Gastrocnemius medialis (tissue), 4 donors: ENCODE results near the gene NADSYN1. TPM values are rescaled to one million over a fixed set of nuclear protein-coding genes. Genes with fewer than 3 reads are reported as not detected.

Source experiments
- ATAC-seq, 2 donors: fragments of 150-250 bp; one replicate each; pipeline ENCODE4 v1.9.1; 2016
- DNase-seq, 2 donors: peaks; one replicate each; pipeline ENCODE4 v3.0.0-alpha.2; 2019
- H3K27ac ChIP-seq, 4 donors: fragments of 200-600 bp; sonication (generic); 1 replicate in 1 of 4; 2 replicates in 3 of 4; pipeline ENCODE4 v1.5.1; 2016 to 2018; ENCODE audit warnings: mild to moderate bottlenecking in 2 of 4, moderate library complexity in 1 of 4
- H3K27me3 ChIP-seq, 3 donors: fragments of 200-600 bp; sonication (generic) in 2 of 3; 1 replicate in 1 of 3; 2 replicates in 2 of 3; pipeline versions ENCODE4 v1.5.1 to v1.6.0; 2016 to 2019; ENCODE audit warnings: mild to moderate bottlenecking in 1 of 3, moderate library complexity in 1 of 3
- H3K36me3 ChIP-seq, 2 donors: fragments of 200-600 bp; sonication (generic) in 1 of 2; one replicate each; pipeline ENCODE4 v1.5.1; 2017 to 2018
- H3K4me1 ChIP-seq, 2 donors: fragments of 200-600 bp; sonication (generic) in 1 of 2; one replicate each; pipeline ENCODE4 v1.5.1; 2016 to 2017; ENCODE audit warnings: mild to moderate bottlenecking in 2 of 2
- H3K4me3 ChIP-seq, 4 donors: fragments of 200-600 bp; sonication (generic) in 3 of 4; 1 replicate in 1 of 4; 2 replicates in 3 of 4; pipeline ENCODE4 v1.5.1; 2016 to 2019; ENCODE audit warnings: mild to moderate bottlenecking in 2 of 4
- H3K9me3 ChIP-seq, 3 donors: fragments of 200-600 bp; sonication (generic) in 2 of 3; 1 replicate in 1 of 3; 2 replicates in 2 of 3; pipeline ENCODE4 v1.5.1; 2016 to 2019
- CTCF ChIP-seq, 5 experiments: fragments of 450-650 bp in 3 of 5; fragments of 200-600 bp in 2 of 5; sonication (generic) in 2 of 5; IDR thresholded peaks in 4 of 5; conservative IDR thresholded peaks in 1 of 5; 1 replicate in 4 of 5; 2 replicates in 1 of 5; pipeline ENCODE4 v1.5.1; 2016 to 2019; ENCODE audit warnings: antibody characterized with exemption in 5 of 5, mild to moderate bottlenecking in 3 of 5, moderate library complexity in 3 of 5
- POLR2A ChIP-seq, 2 donors: fragments of 450-650 bp; IDR thresholded peaks; one replicate each; pipeline ENCODE4 v1.6.1; 2017; ENCODE audit warnings: antibody characterized with exemption in 2 of 2, mild to moderate bottlenecking in 2 of 2, moderate library complexity in 2 of 2
- in situ Hi-C, 4 donors: fragments of 200-750 bp; cut with MboI; loops; one replicate each; pipeline versions ENCODE4 v1.15.0 to v1.8.0; 2017; ENCODE audit warnings: low sequenced_read_pairs in 4 of 4
- intact Hi-C: fragments of 100-400 bp; cut with DNase I; formaldehyde crosslinking; loops from one replicate; pipeline ENCODE4 v1.15.1; 2023; ENCODE audit warnings: low total_unique reads
- total RNA-seq, 4 donors: library from RNA; depleted of rRNA; stranded (reverse); fragments of >200 nt; gene quantifications; one replicate each; pipeline versions ENCODE4 v1.1.0 to v1.2.3, GENCODE V29; 2016

NADSYN1 gene
- total RNA-seq, 4 donors from 2014 or later, result 10.5 to 27.1 (median 16.0) TPM

- H3K27ac ChIP-seq, result no peak overlapping the region
- intact Hi-C loops, result loop anchor here (5.0 kb wide), 1 partner anchor 43 kb away; no protein-coding TSS in a partner anchor
These were observed 908 bp downstream of the NADSYN1 start for GRCh38 chr11:71453918-71454304.

DNA sequence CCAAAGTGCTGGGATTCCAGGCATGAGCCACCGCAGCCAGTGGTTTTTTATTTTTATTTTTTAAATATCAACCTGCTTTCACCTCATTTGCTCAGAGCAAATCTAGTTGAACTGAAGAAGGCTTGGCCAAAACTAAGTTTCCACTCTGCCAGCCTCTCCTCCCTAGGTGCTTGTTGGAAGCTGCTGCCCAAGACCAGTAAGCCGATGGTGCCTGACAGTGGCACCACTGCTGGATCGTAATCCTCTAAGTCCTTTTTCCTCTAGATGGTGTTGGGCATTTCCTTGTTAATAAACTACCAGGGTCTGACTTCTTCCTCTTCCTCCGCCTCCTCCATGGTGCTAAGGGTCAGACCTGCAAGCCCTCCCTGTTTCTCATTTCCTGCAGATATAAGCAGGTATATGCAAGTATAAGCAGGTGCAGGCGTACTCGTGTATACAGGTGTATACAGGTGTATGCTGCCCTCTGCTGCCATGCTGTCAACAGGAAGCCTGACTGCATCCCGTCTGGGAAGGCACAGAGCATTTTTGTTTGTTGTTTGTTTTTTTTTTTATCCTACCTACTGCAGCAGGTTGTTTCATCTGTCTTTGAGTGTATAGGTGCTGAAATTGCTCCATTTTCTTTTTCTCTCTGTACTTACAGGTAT, 1.6 kb downstream of the NADSYN1 start:
- DNase-seq (no peak), ATAC-seq (no peak)
- intact Hi-C loops (loop anchor here (5.0 kb wide), 1 partner anchor 43 kb away; no protein-coding TSS in a partner anchor), in situ Hi-C loops (no loop called here)
- peaks cover 16 to 22% of the 10 kb centered on the region in 2 donors for H3K4me1 ChIP-seq
- H3K36me3 ChIP-seq, result peaks cover 0 to 51% of the 10 kb centered on the region in 2 donors
- H3K4me3 ChIP-seq, result no peak overlapping the region
- no peak overlapping the region for H3K27ac ChIP-seq
- TF ChIP-seq CTCF (IDR thresholded peaks at IDR 0.05 in 4 of 5, conservative IDR thresholded peaks at IDR 0.05 in 1 of 5) (no peak), POLR2A (IDR thresholded peaks at IDR 0.05) (no peak)
- no peaks in the 10 kb centered on the region for H3K9me3 ChIP-seq
- H3K27me3 ChIP-seq, result no peaks in the 10 kb centered on the region

More at GRCh38 chr11:71453918-71454304, 908 bp downstream of the NADSYN1 start:
- no peak for TF ChIP-seq CTCF (IDR thresholded peaks at IDR 0.05 in 4 of 5, conservative IDR thresholded peaks at IDR 0.05 in 1 of 5)
- no peak for TF ChIP-seq POLR2A (IDR thresholded peaks at IDR 0.05)
- H3K36me3 ChIP-seq, result peaks cover 0 to 44% of the 10 kb centered on the region in 2 donors
- no peak for ATAC-seq
- H3K9me3 ChIP-seq, result no peaks in the 10 kb centered on the region
- in situ Hi-C loops, result no loop called here
- H3K27me3 ChIP-seq, result no peaks in the 10 kb centered on the region
- peaks cover 22 to 29% of the 10 kb centered on the region in 2 donors for H3K4me1 ChIP-seq
- no peak for DNase-seq
- H3K4me3 ChIP-seq, result peak overlapping the region; percentile 82 to 96 (median 88)

DNA sequence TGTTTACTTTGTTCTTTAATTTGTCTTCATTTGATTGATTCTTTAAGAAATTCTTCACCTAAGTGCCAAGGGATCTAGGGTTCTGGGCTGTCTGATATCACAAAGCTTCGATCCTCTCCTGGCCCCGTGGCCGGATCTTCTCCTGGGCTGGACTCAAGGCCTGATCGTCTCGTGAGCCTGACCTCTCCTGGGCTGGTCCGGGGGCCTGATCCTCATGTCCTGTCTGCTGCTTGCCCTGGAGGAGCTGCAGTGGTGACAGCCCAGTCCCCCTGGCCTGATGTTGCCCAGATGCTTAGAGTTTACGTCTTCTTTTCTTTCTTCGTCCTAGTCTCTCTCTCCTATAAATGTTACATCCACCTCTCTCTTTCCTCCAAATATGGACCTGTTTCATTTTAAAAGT, 3.3 kb downstream of the NADSYN1 start:
- Histone ChIP-seq H3K36me3 (peaks cover 0 to 67% of the 10 kb centered on the region in 2 donors), H3K27ac (no peak overlapping the region), H3K4me3 (no peak overlapping the region), H3K9me3 (no peaks in the 10 kb centered on the region), H3K27me3 (no peaks in the 10 kb centered on the region), H3K4me1 (peaks cover 16 to 18% of the 10 kb centered on the region in 2 donors)
- no peak for TF ChIP-seq CTCF (IDR thresholded peaks at IDR 0.05 in 4 of 5, conservative IDR thresholded peaks at IDR 0.05 in 1 of 5)
- TF ChIP-seq POLR2A (IDR thresholded peaks at IDR 0.05), result no peak
- in situ Hi-C loops, result no loop called here
- DNase-seq, result no peak
- intact Hi-C loops, result no loop called here
- no peak for ATAC-seq

GRCh38 chr11:71456831-71457230, 3.8 kb downstream of the NADSYN1 start:
- Histone ChIP-seq H3K36me3 (peaks cover 0 to 72% of the 10 kb centered on the region in 2 donors), H3K9me3 (no peaks in the 10 kb centered on the region), H3K4me1 (peaks cover 13 to 16% of the 10 kb centered on the region in 2 donors), H3K27ac (no peak overlapping the region), H3K4me3 (no peak overlapping the region), H3K27me3 (no peaks in the 10 kb centered on the region)
- DNase-seq, result no peak
- TF ChIP-seq CTCF (IDR thresholded peaks at IDR 0.05 in 4 of 5, conservative IDR thresholded peaks at IDR 0.05 in 1 of 5), result no peak
- no peak for TF ChIP-seq POLR2A (IDR thresholded peaks at IDR 0.05)
- intact Hi-C loops, result no loop called here
- in situ Hi-C loops, result no loop called here
- ATAC-seq, result no peak
